Measurements from ENCODE around the gene TCP11. TPM values are rescaled to one million over a fixed set of nuclear protein-coding genes. Genes with fewer than 3 reads are reported as not detected.
A peak's percentile ranks its signal among the peaks of the same experiment; 100 is the strongest.

TCP11 gene
- total RNA-seq, 1 donor from 2014 or later = not detected

- Mint-ChIP-seq H3K9me3 (no peaks in the 10 kb centered on the region), H3K4me3 (no peak overlapping the region), H3K4me1 (ENCODE audit: unreplicated experiment) (peaks cover 8% of the 10 kb centered on the region), H3K36me3 (peaks cover 24% of the 10 kb centered on the region), H3K27ac (no peak overlapping the region), H3K27me3 (no peaks in the 10 kb centered on the region)
- TF ChIP-seq CTCF (conservative IDR thresholded peaks at IDR 0.05) = no peak
- DNase-seq (ENCODE audit: extremely low spot score, unreplicated experiment) = no peak
Measured at GRCh38 chr6:35069262-35069661, 71.9 kb downstream of the TCP11 start.

GRCh38 chr6:35068644-35069043 is 72.5 kb downstream of the TCP11 start:
- TF ChIP-seq CTCF (conservative IDR thresholded peaks at IDR 0.05) = no peak
- DNase-seq (ENCODE audit: extremely low spot score, unreplicated experiment) = no peak
- Mint-ChIP-seq H3K36me3 (peaks cover 19% of the 10 kb centered on the region), H3K4me3 (peak overlapping the region; percentile 24), H3K27ac (peak overlapping the region; percentile 63), H3K4me1 (ENCODE audit: unreplicated experiment) (peaks cover 8% of the 10 kb centered on the region), H3K9me3 (no peaks in the 10 kb centered on the region), H3K27me3 (no peaks in the 10 kb centered on the region)

- no peak for DNase-seq (ENCODE audit: extremely low spot score, unreplicated experiment)
Measured at GRCh38 chr6:35068206-35068605, 72.9 kb downstream of the TCP11 start.

More at GRCh38 chr6:35068206-35068605, 72.9 kb downstream of the TCP11 start:
- Mint-ChIP-seq H3K36me3 (peaks cover 18% of the 10 kb centered on the region), H3K4me3 (peak overlapping the region; percentile 24), H3K27ac (peak overlapping the region; percentile 63), H3K27me3 (no peaks in the 10 kb centered on the region), H3K4me1 (ENCODE audit: unreplicated experiment) (peaks cover 12% of the 10 kb centered on the region), H3K9me3 (no peaks in the 10 kb centered on the region)
- no peak for TF ChIP-seq CTCF (conservative IDR thresholded peaks at IDR 0.05)

Other genes starting within 250 kb of the TCP11 start
- gene SCUBE3, start 72.6 kb upstream of the TCP11 start, total RNA-seq (ENCODE audit: low replicate concordance) = 14.7 and 14.9 TPM in 2 replicates
- 25.3 and 37.3 TPM in 2 replicates for gene ZNF76, start 118.4 kb upstream of the TCP11 start, total RNA-seq (ENCODE audit: low replicate concordance)
- gene DEF6, start 156.5 kb upstream of the TCP11 start, total RNA-seq (ENCODE audit: low replicate concordance) = 6.2 and 12.1 TPM in 2 replicates
- gene PPARD, start 201.2 kb upstream of the TCP11 start, total RNA-seq (ENCODE audit: low replicate concordance) = 21.9 and 27.1 TPM in 2 replicates